ENCODE results near the gene UGP2. TPM values are rescaled to one million over a fixed set of nuclear protein-coding genes. Genes with fewer than 3 reads are reported as not detected.
A peak's percentile ranks its signal among the peaks of the same experiment; 100 is the strongest.

Gene UGP2
- total RNA-seq, 1 donor from 2014 or later: 511 TPM

DNA sequence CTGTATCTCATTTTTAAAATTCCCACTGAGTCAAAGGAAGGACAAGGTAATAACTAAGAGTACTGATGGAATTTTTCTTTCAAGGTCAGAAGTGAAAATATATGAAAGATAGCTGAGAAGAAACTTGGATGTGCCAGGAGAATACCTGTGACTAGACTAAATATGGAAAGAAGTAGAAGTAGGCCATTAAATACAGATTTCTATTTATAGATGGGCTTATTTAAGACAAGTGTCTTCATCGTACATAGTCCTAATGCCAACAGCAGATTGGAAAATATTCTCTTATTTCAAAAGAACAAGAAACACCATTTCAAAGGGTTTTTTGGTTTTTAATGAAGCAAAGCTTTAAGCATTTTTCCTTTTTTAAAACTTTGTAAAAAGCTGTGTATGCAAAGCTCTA, 22.0 kb downstream of the UGP2 start:
- no peak for DNase-seq (ENCODE audit: low spot score)

DNA sequence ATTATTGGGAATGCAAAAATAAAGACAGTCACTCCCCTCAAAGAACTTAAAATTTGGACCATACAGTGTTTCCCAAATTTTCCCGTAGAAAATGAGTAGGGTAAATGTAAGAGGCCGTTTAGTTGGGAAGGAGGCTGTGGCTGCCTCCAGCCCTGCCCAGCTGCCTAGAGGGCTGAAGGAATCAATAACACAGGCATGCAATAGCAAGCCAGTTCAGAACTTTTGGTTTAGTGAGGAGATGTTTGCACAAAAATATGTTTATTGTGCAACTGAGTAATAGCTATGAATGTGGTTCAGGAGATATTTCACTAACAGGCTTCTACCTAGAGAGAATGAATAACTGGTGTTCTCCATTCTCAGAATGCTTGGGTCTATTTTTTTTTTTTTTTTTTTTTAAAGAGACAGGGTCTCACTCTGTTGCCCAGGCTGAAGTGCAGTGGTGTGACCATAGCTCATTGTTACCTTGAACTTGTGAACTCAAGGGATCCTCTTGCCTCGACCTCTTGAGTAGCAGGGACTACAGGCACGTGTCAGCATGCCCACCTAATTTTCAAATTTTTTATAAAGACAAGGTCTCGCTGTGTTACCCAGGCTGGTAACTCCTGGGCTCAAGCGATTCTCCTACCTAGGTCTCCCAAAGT, 23.6 kb downstream of the UGP2 start:
- no peak for DNase-seq (ENCODE audit: low spot score)

DNA sequence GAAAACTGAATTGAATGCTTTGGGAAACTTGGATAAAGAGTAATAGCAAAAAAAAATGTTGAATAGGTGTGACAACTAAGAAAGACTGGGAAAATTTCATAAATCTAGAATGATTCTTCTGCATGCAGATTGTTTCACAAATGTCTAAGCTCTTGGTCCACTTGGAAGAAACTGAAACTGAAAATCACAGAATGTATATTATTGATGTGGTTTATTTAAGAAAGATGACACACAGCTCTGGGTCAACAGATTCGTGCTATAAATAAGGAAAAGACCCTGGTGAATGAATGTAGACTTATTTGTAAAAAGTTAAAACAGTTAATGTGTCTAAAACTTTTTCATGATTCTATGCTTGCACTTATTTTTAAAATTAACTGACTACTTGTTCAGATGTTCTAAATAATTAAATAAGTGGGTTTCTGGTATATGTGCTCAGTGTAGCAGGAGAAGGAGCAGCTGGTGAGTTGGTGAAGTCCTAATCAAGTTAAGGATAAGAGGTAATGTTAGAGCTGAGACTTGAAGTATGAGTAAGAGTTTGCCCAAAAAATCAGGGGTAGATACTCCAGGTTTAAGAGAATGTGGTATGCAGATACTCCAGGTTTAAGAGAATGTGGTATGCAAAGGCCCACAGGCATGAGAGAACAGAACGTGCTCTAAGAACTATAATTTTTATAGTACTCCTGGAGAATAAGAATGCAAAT, 24.5 kb downstream of the UGP2 start:
- DNase-seq (ENCODE audit: low spot score): no peak

DNA sequence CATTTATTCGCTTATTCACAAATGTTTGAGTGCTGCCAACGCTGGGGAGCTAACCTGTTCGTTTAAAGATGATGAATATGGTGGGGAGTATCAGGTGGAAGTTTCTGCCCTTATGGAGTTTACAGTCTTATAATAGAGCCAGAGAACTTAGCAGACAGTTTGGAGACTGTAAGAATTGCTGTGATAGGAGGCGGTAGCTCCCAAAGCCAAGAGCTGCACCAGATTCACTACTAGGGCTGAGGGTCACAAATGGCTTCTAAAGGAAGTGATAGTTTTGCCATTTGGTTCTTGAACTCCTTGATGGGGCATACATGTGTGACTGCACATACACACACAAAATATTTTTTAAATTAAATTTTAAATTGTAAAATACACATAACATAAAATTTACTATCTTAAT, 29.0 kb downstream of the UGP2 start:
- DNase-seq (ENCODE audit: low spot score): no peak

DNA sequence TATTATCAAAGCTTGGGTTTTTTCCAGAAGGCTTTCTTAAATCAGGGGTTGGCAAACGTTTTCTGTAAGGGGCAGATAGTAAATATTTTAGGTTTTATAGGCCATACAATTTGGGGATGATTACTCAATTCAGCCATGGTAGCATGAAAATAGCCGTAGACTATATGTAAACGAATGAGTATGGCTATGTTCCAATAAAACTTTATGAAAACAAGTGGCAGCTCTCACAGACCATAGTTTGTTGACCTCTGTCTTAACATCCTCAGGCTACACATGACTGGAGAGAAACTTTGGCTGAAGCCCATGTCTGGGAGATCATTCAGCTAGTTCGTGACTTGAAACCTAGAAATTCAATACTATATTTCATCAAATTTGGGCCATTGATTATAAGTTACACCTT, 30.2 kb downstream of the UGP2 start:
- no peak for DNase-seq (ENCODE audit: low spot score)

DNA sequence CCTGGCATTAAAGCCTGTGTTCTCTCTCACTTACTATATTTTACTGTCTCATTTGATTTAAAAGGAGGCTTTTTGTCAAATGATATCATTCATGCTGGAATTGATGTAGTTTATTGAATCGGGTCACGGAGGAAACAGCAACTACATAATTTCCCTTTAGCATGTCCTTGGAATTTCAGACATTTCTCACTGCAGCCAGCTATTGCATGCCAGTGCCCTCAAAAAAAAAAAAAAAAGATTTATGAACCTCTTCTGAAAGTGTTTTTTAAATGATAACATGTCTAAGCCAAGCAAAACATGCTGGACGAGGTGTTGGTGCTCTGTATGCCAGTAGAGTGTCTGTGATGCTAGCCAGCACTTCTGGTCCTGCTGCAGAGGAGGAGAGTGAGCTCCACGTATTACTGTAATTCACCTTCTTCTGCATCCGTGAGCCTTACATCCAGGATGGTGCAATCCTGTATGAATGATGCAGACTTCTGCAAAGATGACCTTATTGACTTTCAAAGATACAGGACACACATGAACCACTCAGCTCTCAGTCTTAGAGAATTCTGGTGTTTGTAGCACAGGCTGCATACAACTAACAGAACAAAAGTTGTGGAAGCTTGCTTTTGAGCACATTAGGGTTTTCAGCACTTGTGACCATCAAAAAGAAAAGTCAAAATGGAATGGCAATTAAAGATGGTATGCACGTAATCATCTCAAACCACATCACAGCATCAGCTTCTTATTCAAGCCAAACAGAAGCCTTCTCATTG, 31.1 kb downstream of the UGP2 start:
- peak; percentile 23 for DNase-seq (ENCODE audit: low spot score)

DNA sequence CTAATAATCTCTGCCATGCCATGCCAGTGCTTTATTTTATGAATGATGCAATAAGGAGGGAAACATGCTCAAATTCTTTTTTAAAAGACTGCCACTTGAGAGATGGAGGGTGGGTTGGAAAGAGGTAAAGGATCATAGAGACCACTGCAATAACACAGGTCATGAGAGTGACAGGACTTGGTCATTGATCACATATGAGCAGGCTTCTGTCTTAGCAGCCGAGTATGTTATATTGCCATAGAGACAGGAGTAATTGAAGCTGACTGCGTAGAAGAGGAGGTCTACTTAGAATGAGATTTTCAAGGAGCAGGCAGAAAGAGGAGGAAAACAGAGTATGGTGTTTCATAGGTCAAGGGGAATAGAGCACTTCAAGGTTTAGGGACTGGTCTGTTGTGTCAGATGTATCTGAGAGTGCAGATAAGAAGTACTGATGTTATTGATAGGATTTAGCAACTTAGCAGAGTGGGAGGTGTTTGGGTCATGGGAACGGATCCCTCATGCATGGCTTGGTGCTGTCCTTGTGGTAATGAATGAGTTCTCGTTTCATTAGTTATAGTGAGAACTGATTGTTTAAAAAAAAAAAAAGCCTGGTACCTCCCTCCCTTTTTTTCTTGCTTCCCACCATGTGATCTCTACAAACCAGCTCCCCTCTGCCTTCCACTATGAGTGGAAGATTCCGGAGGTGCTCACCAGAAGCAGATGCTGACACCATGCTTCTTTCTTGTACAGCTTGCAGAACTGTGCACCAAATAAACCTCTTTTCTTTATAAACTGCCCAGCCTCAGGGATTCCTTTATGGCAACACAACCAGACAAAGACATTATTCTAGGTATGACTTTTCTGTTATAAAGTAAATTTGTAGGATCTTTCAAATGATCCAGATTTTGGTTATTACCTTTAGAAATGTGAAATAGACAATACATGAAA, 32.8 kb downstream of the UGP2 start:
- no peak for DNase-seq (ENCODE audit: low spot score)

DNA sequence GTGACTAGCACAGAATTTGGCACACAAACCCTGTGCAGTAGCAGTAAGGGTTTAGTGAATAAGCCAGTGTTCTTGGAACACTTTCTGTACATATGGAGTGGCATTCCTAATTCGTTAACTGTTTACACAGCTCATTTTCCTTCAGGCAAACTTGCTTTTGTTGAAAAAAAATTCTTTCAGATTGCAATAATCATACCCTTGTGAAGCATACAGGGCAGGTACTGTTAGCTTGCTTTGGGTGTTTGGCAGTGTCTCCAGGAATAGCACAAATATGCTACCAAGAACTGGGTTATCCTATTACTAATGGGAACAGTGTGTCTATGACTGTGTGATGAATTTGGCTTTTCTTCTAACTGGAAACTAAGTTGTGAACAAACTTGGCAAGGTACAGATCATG, 33.4 kb downstream of the UGP2 start:
- no peak for DNase-seq (ENCODE audit: low spot score)

DNA sequence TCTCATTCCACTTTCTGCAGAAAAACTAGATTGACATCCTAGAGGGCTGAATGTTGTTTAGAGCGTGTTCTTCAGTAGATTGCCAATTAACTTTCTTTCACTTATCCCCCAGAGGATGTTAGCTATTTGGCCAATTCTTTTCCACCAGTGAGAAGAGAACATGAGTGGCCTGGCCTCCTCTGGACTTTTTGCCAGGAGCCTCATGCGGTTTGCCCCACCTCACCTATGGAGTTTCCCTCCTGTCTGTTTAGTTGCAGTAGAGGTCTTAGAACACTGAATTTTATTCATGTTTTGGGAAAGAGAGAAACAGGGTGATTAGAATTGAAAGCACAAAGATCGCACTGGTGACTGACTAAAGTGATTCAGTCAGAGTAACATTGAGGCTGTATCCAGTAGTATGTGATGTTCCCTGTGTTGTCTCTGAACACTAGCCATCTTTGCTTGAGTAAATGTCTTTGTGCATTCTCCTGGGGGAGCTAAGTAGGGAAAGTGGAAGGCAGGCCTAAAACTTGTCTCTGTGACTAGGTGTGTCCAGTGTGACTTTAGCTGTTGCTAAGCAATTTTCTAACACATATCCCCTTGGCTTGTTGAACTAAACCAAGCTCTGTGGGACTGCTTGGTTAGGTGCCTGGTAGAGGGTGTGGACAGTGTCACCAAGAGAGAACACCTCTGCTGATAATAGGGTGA, 34.0 kb downstream of the UGP2 start:
- no peak for DNase-seq (ENCODE audit: low spot score)

DNA sequence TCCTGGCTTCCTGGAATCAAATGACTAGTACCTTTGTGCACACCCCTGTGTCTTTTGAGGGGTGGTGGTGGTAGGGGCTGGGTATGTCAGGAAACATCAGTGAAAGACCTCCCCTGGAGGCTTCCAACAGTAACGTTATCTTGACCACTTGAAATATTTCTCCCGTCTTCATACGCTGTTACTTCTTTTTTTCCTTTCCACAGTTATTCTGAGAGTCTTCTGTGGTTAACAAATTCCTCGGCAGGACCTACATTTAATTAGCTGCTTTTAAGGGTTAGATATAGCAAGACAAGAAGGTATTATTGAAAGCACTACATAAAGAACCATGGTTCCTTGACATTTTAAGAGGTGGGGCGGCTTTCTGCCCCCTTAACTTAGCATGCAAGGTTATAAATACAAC, 34.6 kb downstream of the UGP2 start:
- no peak for DNase-seq (ENCODE audit: low spot score)

DNA sequence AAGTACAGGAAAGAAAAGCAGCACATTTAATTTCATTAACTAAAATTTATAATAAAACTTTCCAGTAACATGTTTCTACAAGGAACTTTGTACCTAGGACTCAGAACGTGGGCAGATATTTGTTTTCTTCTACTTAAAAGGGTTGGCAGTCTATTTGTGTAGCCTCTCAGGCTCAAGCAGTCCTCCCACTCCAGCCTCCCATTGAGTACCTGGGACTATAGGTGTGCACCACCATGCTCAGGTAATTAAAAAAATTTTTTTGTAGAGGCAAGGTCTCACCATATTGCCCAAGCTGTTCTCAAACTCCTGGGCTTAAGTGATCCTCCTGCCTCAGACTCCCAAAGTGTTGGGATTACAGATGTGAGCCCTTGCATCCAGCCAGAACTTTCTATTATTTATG, 36.8 kb downstream of the UGP2 start:
- no peak for DNase-seq (ENCODE audit: low spot score)

DNA sequence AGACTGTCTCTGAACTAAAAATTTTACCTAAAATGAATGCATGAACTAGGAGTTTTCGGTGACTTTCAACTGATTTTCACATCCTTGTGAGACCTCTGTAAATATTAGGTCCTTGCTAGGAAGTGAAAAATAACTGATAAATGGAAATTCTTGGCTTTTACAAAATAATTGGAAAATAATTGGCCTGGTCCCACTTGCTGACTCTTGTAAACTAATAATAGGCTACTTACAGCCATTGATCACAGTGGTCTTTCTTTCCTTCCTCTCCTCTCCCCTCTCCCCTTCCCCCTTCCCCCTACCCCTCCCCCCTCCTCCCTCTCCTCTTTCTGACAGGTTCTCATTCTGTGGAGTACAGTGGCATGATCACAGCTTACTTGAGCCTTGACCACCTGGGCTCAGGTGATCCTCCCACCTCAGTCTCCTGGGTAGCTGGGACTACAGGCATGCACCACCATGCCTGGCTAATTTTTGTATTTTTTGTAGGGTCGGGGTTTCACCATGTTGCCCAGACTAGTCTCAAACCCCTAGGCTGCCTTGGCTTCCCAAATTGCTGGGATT, 38.3 kb downstream of the UGP2 start:
- no peak for DNase-seq (ENCODE audit: low spot score)

DNA sequence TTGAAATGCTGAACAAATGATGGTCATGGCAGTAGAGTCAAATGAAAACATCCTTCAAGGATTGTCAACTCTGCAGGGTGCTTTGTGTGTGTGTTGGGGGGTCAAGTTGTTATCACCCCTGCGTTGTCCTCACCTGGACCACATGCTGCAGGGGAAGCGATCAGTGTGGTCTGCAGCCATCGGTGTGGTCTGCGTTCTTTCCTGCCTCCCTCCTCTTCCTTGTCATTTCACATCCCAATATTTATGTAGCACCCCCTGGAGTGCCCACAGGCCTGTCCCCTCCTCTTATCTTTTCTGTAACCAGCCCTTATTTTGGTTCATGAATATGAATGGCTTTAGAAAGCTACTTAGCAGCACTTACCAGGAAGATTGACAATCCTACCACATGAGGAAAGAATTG, 38.9 kb downstream of the UGP2 start:
- DNase-seq (ENCODE audit: low spot score): no peak

DNA sequence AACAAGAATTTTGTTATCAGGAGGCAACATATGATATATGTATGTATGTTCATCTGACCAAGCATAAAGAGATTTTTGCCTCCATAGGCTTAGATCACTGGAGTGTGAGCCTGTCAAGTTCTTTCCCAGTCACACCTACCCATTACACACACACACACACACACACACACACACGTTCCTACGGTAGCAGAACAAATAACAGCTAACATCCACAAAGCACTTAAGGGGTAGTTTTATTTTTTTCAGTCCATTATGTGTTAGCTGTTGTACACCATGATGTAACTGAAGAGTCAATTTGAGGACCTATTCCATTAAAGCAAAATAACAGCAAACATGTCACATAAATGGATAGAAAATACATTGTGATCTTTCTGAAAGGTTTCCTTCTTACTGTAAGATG, 39.5 kb downstream of the UGP2 start:
- DNase-seq (ENCODE audit: low spot score): no peak

DNA sequence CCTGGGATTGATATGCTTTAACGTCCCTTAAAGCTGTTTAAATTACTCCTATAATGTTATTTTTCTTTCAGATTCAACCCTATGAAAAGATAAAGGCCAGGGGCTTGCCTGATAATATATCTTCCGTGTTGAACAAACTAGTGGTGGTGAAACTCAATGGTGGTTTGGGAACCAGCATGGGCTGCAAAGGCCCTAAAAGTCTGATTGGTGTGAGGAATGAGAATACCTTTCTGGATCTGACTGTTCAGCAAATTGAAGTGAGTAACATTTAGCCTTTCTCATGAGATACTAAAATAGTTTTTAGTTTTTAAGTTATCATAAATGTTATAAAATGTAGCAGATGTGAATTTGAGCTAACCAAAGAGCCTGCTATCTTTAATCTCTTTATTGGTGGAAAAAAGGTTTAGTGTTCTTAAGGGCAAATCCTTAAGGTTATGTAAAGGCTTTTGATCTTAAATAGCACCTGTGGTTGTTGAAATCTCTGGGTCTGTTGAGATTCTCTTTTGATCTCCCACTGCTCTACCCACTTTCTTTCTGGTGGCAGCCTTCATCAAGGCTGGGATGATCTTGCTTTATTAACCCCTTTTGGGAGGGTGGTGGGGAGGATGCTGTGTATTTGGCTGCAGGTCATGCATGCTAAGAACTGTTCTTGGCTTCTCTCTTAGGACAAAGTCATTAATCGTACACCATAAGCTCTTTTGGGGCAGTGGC, 40.9 kb downstream of the UGP2 start:
- DNase-seq (ENCODE audit: low spot score): peak; percentile 60

DNA sequence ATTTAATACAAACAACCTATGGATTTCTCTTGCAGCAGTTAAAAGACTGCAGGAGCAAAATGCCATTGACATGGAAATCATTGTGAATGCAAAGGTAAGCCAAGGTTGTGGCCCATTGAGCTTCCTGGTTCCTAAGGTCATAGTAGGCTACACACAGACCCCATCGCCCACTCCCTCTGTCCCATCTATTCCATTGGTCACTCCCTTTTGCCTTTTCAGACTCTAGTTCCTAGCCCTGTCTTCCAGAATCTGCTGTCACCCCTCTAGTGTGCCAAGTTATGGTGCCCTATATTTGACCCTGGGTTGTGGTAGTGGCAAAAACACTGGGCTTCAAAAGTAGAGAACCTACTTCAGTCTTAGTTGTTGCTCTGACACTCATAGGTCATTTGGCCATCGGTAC, 44.7 kb downstream of the UGP2 start:
- no peak for DNase-seq (ENCODE audit: low spot score)

DNA sequence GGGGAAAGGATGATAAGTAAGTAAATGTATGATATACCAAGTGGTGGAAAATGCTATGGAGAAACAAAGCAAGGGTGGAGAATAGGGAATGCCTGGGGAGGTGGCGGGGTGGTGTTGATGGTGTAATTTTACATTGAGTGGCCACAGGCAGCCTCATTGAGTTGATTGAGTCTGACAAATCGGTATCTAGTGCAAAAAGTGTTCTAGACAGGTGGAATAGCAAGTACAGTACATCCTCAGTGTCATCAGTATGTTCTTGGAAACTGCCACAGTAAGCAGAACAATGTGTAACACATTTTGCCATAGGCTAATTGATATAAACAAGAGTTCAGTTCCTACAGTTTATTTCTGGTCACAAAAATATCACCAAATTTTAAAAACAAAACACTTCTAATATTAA, 46.4 kb downstream of the UGP2 start:
- no peak for DNase-seq (ENCODE audit: low spot score)

DNA sequence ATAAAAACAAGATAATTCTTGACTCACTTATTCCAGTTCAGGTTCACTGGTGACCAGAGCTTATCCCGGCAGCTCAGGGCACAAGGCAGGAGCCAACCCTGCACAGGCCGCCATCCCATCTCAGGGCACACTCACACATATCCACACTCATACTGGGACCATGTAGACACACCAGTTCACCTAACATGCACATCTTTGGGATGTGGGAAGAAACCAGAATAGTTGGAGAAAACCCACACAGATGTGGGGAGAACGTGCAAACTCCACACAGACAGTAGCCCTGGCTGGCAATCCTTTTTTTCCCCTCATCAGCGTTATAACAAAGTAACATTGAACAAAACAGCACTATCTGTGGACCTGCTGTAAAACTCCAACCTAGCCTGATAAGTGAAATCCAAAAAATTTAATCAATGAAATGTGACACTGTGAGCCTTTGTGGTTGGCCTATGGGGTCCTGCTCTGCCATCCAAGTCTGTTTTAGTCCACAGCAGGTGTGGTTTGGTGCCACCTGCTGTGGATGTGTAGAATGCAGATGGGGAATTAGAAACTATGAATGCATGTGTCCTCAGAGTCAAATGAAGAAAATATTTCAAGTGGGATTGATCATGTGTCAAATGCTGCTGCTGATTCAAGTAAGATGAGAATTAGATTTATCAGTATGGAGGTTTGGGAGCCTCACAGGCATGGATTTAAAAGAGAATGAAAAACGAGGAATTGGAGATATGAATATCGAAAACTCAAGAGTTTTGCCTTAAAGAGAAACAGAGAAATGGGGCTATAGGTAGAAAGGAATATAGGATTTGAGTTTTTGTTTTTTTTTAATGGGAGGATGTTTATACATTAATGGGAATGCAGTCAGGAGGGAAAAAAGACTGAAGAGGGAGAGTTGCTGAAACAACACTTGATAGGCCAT, 47.0 kb downstream of the UGP2 start:
- peak; percentile 26 for DNase-seq (ENCODE audit: low spot score)

DNA sequence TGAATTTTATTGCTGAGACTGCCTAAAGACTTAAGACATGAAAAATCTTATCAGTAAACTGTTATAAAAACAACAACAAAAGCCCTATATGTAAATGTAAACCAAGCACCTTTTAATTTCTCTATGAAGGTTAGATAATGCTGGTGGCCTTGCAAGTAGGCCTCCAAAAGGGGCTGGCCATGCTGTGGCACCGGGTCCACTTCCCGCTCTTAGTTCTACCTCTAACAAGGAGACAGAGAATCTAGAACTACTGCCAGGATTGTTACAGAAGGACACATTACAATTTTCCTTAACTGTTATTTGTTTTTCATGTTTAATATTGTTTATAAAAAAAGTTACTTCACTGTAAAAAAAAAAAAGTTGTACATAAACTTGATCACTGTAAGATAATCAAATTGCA, 49.0 kb downstream of the UGP2 start:
- no peak for DNase-seq (ENCODE audit: low spot score)

Data from umbilical cord (tissue), 2 donors.